ENCODE data around the gene DSC1.

The DSC1 gene

DNA sequence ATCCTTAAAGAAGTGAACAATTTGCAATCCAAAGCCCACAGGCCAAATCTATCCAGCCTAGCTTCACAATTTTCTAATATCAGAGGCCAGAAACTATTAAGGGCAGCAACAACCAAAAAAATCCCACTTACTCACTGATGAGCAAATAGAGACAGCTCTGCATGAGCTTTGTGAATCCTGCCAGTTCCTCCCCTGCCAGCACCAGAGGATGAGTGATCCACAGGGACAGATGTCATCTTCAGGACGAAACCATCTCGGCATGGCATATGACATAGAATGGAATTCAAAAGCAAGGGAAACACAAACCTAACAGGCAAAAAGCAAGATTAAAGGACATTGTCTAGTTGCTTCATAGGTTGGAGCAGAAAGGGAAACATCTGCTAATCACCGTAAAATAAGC is 58.2 kb downstream of the DSC1 start:
- DNase-seq (ENCODE audit: low read depth, low spot score) = no peak

GRCh38 chr18:31103423-31103822 is 59.2 kb downstream of the DSC1 start:
- DNase-seq (ENCODE audit: low read depth, low spot score) = no peak

DNA sequence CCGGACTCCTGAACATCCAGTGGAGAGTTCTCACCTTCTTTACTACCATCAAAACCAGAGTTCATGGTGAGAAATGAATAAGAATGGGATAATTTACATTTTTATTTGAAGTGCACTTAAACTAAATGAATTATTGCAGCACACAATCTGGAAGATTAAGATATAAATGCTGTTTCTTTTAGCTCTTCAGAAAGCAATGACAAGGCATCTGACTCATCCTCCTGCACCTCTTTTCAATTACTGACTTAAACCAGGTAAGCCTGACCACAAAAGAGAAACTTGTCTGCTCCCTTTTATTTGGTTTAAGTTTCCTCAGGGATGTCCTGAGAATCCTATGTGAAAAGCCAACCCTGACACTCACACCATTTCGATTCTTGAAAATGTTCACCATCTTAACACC is 59.7 kb downstream of the DSC1 start:
- DNase-seq (ENCODE audit: low read depth, low spot score) = no peak

GRCh38 chr18:31102025-31102684 is 60.5 kb downstream of the DSC1 start, which contains the start of gene DSC2:
Gene DSC2 (minus strand): TSS chr18:31102421. CDS start chr18:31101971, 450 bp downstream.
- DNase-seq (ENCODE audit: low read depth, low spot score) = no peak

GRCh38 chr18:31101183-31102024 is 61.3 kb downstream of the DSC1 start:
- no peak for DNase-seq (ENCODE audit: low read depth, low spot score)

- no peak for DNase-seq (ENCODE audit: low read depth, low spot score)
Observed at GRCh38 chr18:31100436-31101182, 62.0 kb downstream of the DSC1 start.

- DNase-seq (ENCODE audit: low read depth, low spot score) = no peak
Observed at GRCh38 chr18:31099450-31100230, 63.0 kb downstream of the DSC1 start.

GRCh38 chr18:31098878-31099277 is 63.8 kb downstream of the DSC1 start:
- no peak for DNase-seq (ENCODE audit: low read depth, low spot score)

DNA sequence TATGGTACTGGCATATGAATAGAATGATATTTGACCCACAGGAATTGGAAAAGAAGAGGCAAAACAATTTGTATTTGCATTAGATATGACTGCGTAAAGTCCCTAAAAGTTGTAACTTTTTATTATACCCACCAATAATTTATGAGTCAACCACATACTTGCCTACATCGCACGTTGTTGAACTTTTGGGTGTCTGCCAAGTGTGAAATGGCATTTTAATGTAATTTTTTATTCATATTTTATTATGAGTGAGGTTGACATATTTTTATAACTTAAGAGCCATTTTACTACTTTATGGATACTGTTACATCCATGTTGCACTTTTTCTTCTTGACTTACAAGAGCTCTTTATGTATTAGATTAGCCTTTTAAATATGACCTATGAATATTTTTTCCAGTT is 65.0 kb downstream of the DSC1 start:
- no peak for DNase-seq (ENCODE audit: low read depth, low spot score)

- no peak for DNase-seq (ENCODE audit: low read depth, low spot score)
Observed at GRCh38 chr18:31093880-31094279, 68.8 kb downstream of the DSC1 start.

DNA sequence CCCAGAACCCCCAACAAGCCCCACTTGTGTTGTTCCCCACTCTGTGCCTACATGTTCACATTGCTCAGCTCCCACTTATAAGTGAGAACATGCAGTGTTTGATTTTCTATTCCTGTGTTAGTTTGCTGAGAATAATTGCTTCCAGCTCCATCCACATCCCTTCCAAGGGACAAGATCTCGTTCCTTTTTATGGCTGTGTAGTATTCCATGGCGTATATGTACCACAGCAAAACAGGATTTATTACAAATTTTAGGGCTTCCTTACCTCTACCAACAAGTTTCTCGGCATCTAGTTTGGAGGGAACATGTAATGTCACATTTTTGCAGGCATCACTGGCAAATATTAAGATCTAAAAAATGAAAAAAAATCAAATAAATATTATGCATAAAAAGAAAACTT is 69.4 kb downstream of the DSC1 start:
- no peak for DNase-seq (ENCODE audit: low read depth, low spot score)

DNA sequence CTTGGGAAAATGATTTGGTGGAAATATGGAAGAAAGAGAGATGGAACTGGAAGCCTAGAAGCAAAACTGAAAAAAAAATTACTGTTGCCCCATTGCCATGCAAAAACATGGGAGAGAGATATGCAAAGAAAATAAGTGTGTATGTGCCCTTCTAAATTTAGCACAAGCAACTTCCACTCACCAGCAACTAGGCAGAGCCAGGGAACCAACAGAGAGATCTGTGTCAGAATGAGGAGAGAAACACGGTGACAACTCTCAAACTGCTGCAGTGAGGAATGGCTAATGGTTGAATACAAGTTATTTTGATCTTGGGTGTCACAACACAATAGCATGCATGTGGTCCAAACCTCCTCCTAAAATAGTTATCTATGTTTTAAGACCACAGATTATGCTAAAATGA is 71.3 kb downstream of the DSC1 start:
- no peak for DNase-seq (ENCODE audit: low read depth, low spot score)

GRCh38 chr18:31088532-31088931 is 74.1 kb downstream of the DSC1 start:
- DNase-seq (ENCODE audit: low read depth, low spot score) = no peak

DNA sequence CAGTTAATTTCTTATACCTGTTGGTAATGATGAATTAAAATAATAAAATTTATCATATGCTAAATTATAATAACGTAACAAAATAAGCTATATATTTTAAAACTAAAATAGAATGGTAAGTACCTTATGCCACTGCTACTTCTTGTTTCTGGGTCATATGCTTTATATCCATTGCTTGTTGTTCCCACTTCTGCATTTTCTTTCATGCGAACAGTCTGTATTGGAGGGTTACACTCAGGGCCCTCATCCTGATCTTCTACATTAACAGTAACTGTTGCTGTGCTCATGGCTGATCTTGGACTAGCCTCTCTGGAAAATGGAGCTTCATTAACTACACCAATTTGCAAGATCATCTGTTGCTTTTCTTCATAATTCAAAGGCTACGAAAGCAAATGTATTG is 82.7 kb downstream of the DSC1 start:
- DNase-seq (ENCODE audit: low read depth, low spot score) = no peak

Measured in brain pericyte (primary cell).